Mucosa of descending colon (tissue), 3 donors: ENCODE results near the gene CYTH3. TPM values are rescaled to one million over a fixed set of nuclear protein-coding genes. Genes with fewer than 3 reads are reported as not detected.

Experiments used
- ATAC-seq: fragments of 200-7000 bp; cut with Tn5 transposase; one replicate; pipeline ENCODE4 v1.9.1; 2020; ENCODE audit warnings: mild to moderate bottlenecking, moderate library complexity
- DNase-seq, 3 donors: peaks; one replicate each; pipeline ENCODE4 v3.0.0-alpha.2; 2020
- H3K36me3 ChIP-seq: fragments of 200-600 bp; one replicate; pipeline ENCODE4 v1.8.0; 2021; ENCODE audit warnings: low read depth, mild to moderate bottlenecking
- H3K4me1 ChIP-seq: fragments of 200-600 bp; one replicate; pipeline ENCODE4 v1.8.0; 2021; ENCODE audit warnings: low read depth, mild to moderate bottlenecking
- H3K4me3 ChIP-seq: fragments of 200-600 bp; one replicate; pipeline ENCODE4 v1.8.0; 2021; ENCODE audit warnings: mild to moderate bottlenecking
- H3K9me3 ChIP-seq: fragments of 200-600 bp; one replicate; pipeline ENCODE4 v1.8.0; 2021; ENCODE audit warnings: mild to moderate bottlenecking
- CTCF ChIP-seq: fragments of 200-600 bp; IDR thresholded peaks from one replicate; pipeline ENCODE4 v1.8.0; 2022; ENCODE audit warnings: antibody characterized with exemption, mild to moderate bottlenecking
- intact Hi-C, 2 donors: fragments of 100-400 bp; cut with DNase I in 1 of 2; cut with micrococcal nuclease in 1 of 2; formaldehyde crosslinking; loops; one replicate each; pipeline versions ENCODE4 v1.11.0 to v1.11.1; 2022; cut with DNase I, micrococcal nuclease
- total RNA-seq, 3 donors: library from RNA; stranded (reverse); fragmentation: NEBNext Ultra II Directional in 2 of 3; extraction: Animal tissue kit (Norgen Biotek cat#: 25700) in 2 of 3; gene quantifications; one replicate each; pipeline versions ENCODE4 v1.2.1 to v1.2.4, GENCODE V29; 2021 to 2023
- donor health status: DM: no; HTN: no; CAD: no; lungs with moderate emphysema.
- donor health status: DM: no; HTN: no; CAD: no.
- donor health status: DM: no; HTN: yes; CAD: no.

Gene CYTH3
- total RNA-seq, 3 donors from 2014 or later = 10.4 to 23.2 (median 11.9) TPM

- DNase-seq (no peak), ATAC-seq (no peak)
- Histone ChIP-seq H3K4me1 (no peaks in the 10 kb centered on the region), H3K36me3 (no peaks in the 10 kb centered on the region), H3K4me3 (no peak overlapping the region), H3K9me3 (no peaks in the 10 kb centered on the region)
- TF ChIP-seq CTCF = no peak
- intact Hi-C loops = no loop called here
Measured at GRCh38 chr7:6128205-6128604, 144.2 kb downstream of the CYTH3 start.

GRCh38 chr7:6127110-6127490 is 145.3 kb downstream of the CYTH3 start:
- ATAC-seq (no peak), DNase-seq (no peak)
- intact Hi-C loops = no loop called here
- Histone ChIP-seq H3K4me1 (no peaks in the 10 kb centered on the region), H3K9me3 (no peaks in the 10 kb centered on the region), H3K36me3 (no peaks in the 10 kb centered on the region), H3K4me3 (no peak overlapping the region)
- no peak for TF ChIP-seq CTCF

- Histone ChIP-seq H3K36me3 (no peaks in the 10 kb centered on the region), H3K4me1 (no peaks in the 10 kb centered on the region), H3K4me3 (no peak overlapping the region), H3K9me3 (peaks cover 9% of the 10 kb centered on the region)
- DNase-seq (no peak), ATAC-seq (no peak)
- intact Hi-C loops = no loop called here
- no peak for TF ChIP-seq CTCF
Measured at GRCh38 chr7:6123843-6124242, 148.6 kb downstream of the CYTH3 start.

GRCh38 chr7:6121141-6121540 is 151.3 kb downstream of the CYTH3 start:
- no peaks in the 10 kb centered on the region for H3K4me1 ChIP-seq
- peaks cover 9% of the 10 kb centered on the region for H3K9me3 ChIP-seq
- no peak for TF ChIP-seq CTCF
- ATAC-seq (no peak), DNase-seq (no peak)
- H3K36me3 ChIP-seq = no peaks in the 10 kb centered on the region
- intact Hi-C loops = no loop called here
- no peak overlapping the region for H3K4me3 ChIP-seq

- no peak overlapping the region for H3K4me3 ChIP-seq
- intact Hi-C loops = no loop called here
- DNase-seq (no peak), ATAC-seq (no peak)
- H3K36me3 ChIP-seq = no peaks in the 10 kb centered on the region
- no peak for TF ChIP-seq CTCF
- no peaks in the 10 kb centered on the region for H3K4me1 ChIP-seq
- peaks cover 9% of the 10 kb centered on the region for H3K9me3 ChIP-seq
Measured at GRCh38 chr7:6117533-6117932, 154.9 kb downstream of the CYTH3 start.

GRCh38 chr7:6116211-6116610 is 156.2 kb downstream of the CYTH3 start:
- intact Hi-C loops = no loop called here
- DNase-seq (no peak), ATAC-seq (no peak)
- Histone ChIP-seq H3K4me3 (no peak overlapping the region), H3K4me1 (no peaks in the 10 kb centered on the region), H3K36me3 (no peaks in the 10 kb centered on the region), H3K9me3 (peaks cover 8% of the 10 kb centered on the region)
- no peak for TF ChIP-seq CTCF
